Activated CD4-positive, alpha-beta T cell treated with anti-CD3 and anti-CD28 coated beads, Interleukin-2, amount 10 ng/mL, durations not matched to agents 7 days and 5 days (primary cell): ENCODE measurements around the gene KCNIP3. TPM values are rescaled to one million over a fixed set of nuclear protein-coding genes. Genes with fewer than 3 reads are reported as not detected.

Experiments used
- CTCF ChIA-PET: fragments of 350-600 bp; sonication (Branson Sonifier 250); formaldehyde crosslinking; loops from one replicate; lab custom pipeline; 2021; ENCODE audit warnings: antibody characterized with exemption; lab: Charles Lee
- POLR2A ChIA-PET: fragments of 350-600 bp; sonication (Branson Sonifier 250); formaldehyde crosslinking; loops from one replicate; lab custom pipeline; 2021; ENCODE audit warnings: antibody characterized with exemption; lab: Charles Lee
- DNase-seq: peaks from one replicate; pipeline ENCODE4 v3.0.0-alpha.2; 2020
- H3K27ac Mint-ChIP-seq: one replicate; pipeline ENCODE4 v1.8.0; 2021; ENCODE audit warnings: mild to moderate bottlenecking, moderate library complexity, mixed read lengths
- H3K27me3 Mint-ChIP-seq: one replicate; pipeline ENCODE4 v1.8.0; 2021; ENCODE audit warnings: mixed read lengths
- H3K36me3 Mint-ChIP-seq: one replicate; pipeline ENCODE4 v1.8.0; 2021; ENCODE audit warnings: low read depth, mixed read lengths
- H3K4me1 Mint-ChIP-seq: one replicate; pipeline ENCODE4 v1.8.0; 2021; ENCODE audit warnings: mixed read lengths
- H3K4me3 Mint-ChIP-seq: one replicate; pipeline ENCODE4 v1.8.0; 2021; ENCODE audit warnings: mild to moderate bottlenecking, moderate library complexity, mixed read lengths
- H3K9me3 Mint-ChIP-seq: one replicate; pipeline ENCODE4 v1.8.0; 2021; ENCODE audit warnings: mixed read lengths
- total RNA-seq, 2 experiments: library from RNA; stranded (reverse); gene quantifications; one replicate each; pipeline ENCODE4 v1.2.3, GENCODE V29; 2021

Gene KCNIP3
- total RNA-seq, 2 experiments from 2014 or later = not detected

DNA sequence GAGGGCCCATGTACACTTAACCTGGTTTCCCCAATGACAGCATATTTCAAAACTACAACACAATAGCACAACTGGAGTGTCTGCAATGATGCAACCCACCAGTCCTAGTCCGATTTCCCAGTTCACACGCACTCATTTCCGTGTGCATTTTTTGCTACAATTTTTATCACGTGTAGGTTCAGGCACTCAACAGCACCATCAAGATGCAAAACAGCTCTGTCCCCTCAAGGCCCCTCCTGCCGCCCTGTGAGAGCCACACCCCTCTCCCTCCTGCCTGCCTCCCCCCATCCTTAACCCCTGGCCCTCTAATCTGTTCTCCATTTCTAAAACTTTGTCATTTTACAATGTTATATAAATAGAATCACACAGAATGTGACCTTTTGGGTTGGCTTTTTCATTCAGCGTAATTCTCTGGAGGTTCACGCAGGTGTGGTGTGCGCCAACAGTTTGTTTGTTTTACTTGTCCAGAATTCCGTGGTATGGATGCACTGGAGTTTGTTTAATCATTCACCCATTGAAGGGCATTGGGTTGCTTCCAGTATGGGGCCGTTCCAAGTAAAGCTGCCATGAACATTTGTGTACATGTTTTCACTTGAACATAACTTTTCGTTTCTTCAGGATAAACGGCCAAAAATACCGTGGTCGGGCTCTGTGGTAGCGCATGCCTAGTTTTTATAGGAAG, 8.4 kb downstream of the KCNIP3 start:
- H3K9me3 Mint-ChIP-seq = no peaks in the 10 kb centered on the region
- CTCF ChIA-PET = no interaction called here
- H3K4me1 Mint-ChIP-seq = no peaks in the 10 kb centered on the region

DNA sequence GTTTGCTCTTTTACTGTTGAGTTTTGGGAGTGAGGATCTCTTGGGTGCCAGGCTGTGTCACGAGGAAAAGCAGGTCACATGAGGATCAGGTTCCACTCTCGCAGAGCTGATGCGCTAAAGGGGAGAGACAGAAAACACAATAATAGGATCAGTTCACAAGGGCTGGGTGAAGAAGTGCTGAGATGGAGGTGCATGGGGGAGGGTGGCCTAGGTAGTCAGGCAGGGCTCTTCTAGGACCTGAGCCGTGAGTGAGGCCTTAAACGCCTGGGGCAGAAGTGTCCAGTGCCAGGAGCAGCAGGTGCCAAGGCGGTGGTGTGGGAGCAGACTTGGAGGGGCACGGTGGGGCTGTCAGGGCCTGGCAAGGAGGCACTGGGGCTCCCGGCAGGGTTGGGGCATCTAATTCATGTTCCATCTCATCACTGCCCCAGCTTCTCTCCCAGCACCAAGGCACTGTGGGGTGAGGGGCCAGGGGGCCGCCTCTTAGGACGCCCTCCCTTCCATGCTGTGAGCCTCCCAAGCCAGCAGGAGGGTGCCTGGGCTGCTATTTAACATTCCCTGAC, 9.3 kb downstream of the KCNIP3 start:
- H3K27ac Mint-ChIP-seq = no peak overlapping the region
- no peaks in the 10 kb centered on the region for H3K9me3 Mint-ChIP-seq
- no peaks in the 10 kb centered on the region for H3K4me1 Mint-ChIP-seq
- no peaks in the 10 kb centered on the region for H3K36me3 Mint-ChIP-seq
- DNase-seq = no peak
- ChIA-PET CTCF (no interaction called here), POLR2A (no interaction called here)
- H3K27me3 Mint-ChIP-seq = no peaks in the 10 kb centered on the region
- no peak overlapping the region for H3K4me3 Mint-ChIP-seq

More for the DNA sequence above, 8.4 kb downstream of the KCNIP3 start:
- H3K4me3 Mint-ChIP-seq = no peak overlapping the region
- no peak for DNase-seq
- H3K36me3 Mint-ChIP-seq = no peaks in the 10 kb centered on the region
- H3K27ac Mint-ChIP-seq = no peak overlapping the region
- POLR2A ChIA-PET = no interaction called here
- H3K27me3 Mint-ChIP-seq = no peaks in the 10 kb centered on the region

DNA sequence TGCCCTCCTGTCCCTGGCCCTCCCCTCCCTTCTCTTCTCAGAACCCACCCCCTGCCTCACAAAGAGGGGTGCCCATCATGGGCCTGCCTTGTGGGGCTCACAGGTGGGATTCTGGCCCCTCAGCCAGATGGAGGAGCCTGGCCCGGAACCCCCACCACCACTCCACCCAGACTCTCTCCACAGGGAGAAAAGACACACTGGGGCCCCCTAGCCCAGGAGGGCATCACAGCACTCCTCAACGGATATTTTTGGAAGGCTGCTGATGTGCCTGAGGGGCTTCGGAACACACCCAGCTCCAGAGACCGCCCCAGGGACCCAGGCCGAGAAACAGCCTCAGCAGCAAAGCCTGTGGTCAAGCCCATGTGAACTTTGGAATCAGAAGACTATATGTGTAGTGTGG, 9.9 kb downstream of the KCNIP3 start:
- no peaks in the 10 kb centered on the region for H3K36me3 Mint-ChIP-seq
- no peak overlapping the region for H3K4me3 Mint-ChIP-seq
- no peaks in the 10 kb centered on the region for H3K4me1 Mint-ChIP-seq
- H3K27me3 Mint-ChIP-seq = no peaks in the 10 kb centered on the region
- POLR2A ChIA-PET = no interaction called here
- no peaks in the 10 kb centered on the region for H3K9me3 Mint-ChIP-seq
- CTCF ChIA-PET = interaction anchor here (0.6 kb wide), 1 partner anchor 194 kb away, joined by 3 read pairs; no protein-coding TSS in a partner anchor
- no peak for DNase-seq
- no peak overlapping the region for H3K27ac Mint-ChIP-seq

DNA sequence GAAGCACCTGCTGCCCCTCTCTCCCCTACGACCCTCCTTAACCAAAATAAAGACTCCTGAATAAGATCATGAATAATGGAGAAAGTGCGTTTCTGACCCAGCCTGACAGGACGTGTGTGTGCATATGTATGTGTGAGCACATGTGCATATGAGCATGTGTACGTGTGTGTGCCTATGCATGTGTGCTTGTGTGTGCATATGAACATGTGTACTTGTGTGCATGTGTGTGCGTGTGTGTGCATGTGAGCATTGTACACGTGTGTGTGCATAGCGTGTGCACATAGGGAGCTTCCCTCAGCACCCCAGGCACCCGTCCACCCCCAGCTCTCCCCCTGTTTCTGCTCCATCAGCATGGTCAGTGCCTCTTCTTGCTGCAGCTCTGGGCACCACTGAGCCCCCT, 10.7 kb downstream of the KCNIP3 start:
- ChIA-PET CTCF (interaction anchor here (0.6 kb wide), 1 partner anchor 193 kb away, joined by 3 read pairs; no protein-coding TSS in a partner anchor), POLR2A (no interaction called here)
- no peak for DNase-seq
- H3K4me3 Mint-ChIP-seq = no peak overlapping the region
- H3K36me3 Mint-ChIP-seq = no peaks in the 10 kb centered on the region
- H3K4me1 Mint-ChIP-seq = no peaks in the 10 kb centered on the region
- H3K27me3 Mint-ChIP-seq = no peaks in the 10 kb centered on the region
- no peak overlapping the region for H3K27ac Mint-ChIP-seq
- H3K9me3 Mint-ChIP-seq = no peaks in the 10 kb centered on the region

DNA sequence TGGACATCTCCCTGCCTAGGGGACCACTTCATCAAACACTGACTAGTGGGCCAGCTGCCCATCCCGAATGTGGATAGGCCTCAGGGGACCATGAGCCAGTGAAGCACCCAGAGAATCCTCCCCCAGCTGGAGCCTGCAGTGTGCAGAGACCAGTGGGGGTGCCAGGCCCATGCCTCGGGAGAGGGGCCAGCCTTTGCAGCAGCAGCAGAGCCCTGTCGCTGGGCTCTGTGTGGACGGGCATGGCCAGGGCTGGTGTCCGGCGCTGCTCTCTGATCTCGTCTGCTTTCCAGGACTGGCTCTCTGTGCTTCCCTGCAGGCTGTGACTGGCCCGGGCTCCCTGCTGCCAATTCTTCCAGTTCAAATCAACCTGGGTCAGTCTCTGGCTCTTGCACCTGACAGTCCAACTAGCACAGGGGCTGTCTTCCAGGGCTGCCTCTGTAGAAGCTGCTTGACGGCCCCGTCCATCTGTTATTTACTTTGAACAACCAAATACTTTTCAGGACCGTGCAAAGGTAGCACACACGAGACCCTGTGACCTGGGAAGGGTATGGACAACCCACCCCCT, 11.4 kb downstream of the KCNIP3 start:
- no peak overlapping the region for H3K27ac Mint-ChIP-seq
- POLR2A ChIA-PET = no interaction called here
- H3K4me1 Mint-ChIP-seq = no peaks in the 10 kb centered on the region
- no peak overlapping the region for H3K4me3 Mint-ChIP-seq
- CTCF ChIA-PET = no interaction called here
- no peaks in the 10 kb centered on the region for H3K36me3 Mint-ChIP-seq
- no peaks in the 10 kb centered on the region for H3K9me3 Mint-ChIP-seq
- no peaks in the 10 kb centered on the region for H3K27me3 Mint-ChIP-seq
- no peak for DNase-seq

DNA sequence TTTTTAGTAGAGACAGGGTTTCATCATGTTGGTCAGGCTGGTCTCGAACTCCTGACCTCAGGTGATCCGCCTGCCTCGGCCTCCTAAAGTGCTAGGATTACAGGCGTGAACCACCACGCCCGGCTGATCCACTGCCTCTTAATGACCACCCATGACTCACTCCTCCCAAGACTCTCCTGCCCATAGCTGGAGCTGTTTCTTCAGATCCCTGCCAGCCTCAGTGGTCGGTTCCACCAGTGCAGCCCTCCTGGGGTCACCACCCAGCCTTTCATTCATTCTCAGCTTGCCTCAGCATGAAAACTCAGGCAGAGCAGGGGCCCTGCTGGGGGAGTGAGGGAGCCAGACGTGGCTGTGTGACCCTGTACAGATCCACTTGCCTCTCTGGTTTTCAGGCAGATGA, 12.5 kb downstream of the KCNIP3 start:
- Mint-ChIP-seq H3K9me3 (no peaks in the 10 kb centered on the region), H3K27me3 (no peaks in the 10 kb centered on the region), H3K27ac (no peak overlapping the region), H3K4me3 (no peak overlapping the region), H3K36me3 (no peaks in the 10 kb centered on the region), H3K4me1 (no peaks in the 10 kb centered on the region)
- no peak for DNase-seq
- ChIA-PET CTCF (no interaction called here), POLR2A (no interaction called here)

DNA sequence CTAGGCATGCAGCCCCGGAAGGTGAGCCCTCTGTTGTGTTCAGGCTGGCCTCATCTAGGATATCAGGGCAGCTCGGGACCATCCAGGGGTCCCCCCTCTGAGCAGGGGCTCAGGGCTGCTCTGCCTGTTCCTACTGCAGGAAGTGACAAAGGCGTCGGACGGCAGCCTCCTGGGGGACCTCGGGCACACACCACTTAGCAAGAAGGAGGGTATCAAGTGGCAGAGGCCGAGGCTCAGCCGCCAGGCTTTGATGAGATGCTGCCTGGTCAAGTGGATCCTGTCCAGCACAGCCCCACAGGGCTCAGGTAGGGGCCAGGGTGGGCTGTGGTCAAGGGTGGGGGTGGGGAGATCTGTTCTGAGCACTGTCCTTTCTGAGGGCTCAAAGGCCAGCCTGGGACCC, 13.1 kb downstream of the KCNIP3 start:
- Mint-ChIP-seq H3K27me3 (no peaks in the 10 kb centered on the region), H3K36me3 (no peaks in the 10 kb centered on the region), H3K4me3 (no peak overlapping the region), H3K4me1 (no peaks in the 10 kb centered on the region), H3K9me3 (no peaks in the 10 kb centered on the region), H3K27ac (no peak overlapping the region)
- POLR2A ChIA-PET = no interaction called here
- DNase-seq = no peak
- CTCF ChIA-PET = no interaction called here

DNA sequence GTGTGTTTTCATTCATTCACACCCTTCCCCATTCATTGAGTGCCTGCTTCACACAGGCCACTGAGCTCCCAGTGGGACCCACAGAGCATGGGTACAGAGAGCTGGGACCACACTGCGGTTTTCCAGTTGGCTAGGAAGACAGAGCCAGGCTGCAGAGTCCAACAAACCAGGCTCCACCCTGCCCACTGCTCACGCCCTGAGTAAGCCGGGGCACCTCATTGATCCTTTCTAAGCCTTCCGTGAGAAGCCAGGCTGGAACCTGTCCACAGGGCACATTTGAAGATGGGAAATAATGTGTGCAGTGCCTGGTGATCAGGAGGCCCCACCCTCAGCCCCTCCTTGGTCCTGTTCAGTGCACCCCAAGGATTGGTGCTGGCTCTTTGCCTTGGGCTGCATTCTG, 13.5 kb downstream of the KCNIP3 start:
- Mint-ChIP-seq H3K4me1 (no peaks in the 10 kb centered on the region), H3K9me3 (no peaks in the 10 kb centered on the region), H3K27ac (no peak overlapping the region), H3K36me3 (no peaks in the 10 kb centered on the region), H3K27me3 (no peaks in the 10 kb centered on the region), H3K4me3 (no peak overlapping the region)
- CTCF ChIA-PET = no interaction called here
- DNase-seq = no peak
- POLR2A ChIA-PET = no interaction called here

DNA sequence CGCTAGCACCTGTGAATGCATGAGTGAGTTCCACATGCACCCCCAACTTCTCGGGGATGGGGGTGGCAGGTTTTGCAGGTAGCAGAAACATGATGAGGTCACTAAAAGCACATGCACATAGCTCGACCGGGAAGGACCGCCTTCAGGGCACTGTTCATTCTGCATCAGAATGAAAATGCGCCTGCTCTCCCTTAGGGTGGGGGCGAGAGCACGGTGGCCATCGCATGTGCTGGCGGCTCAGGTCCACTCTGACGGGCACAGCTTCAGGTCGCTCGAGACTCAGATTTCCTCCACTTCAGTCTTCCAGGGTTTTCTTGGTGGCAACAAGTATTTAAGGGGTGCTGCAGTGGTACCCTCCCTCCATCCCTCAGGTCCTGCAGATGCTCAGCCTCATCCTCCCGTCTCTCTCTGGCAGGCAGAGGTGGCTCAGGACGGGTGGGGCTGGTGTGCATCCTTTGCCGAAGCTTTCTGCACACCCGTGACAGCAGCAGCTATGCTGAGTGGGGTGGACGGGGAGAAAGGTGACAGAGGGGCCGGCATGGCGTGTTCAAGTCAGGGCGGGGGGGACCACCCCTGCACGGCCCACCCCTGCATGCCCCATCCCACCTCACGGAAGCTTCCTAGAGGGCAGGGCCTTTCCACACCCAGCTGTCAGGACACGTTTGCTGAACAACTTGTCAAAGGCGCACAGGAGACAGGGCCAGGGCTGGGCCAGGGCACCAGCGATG, 14.8 kb downstream of the KCNIP3 start:
- H3K9me3 Mint-ChIP-seq = no peaks in the 10 kb centered on the region
- CTCF ChIA-PET = interaction anchor here (1.0 to 1.2 kb wide), 2 partner anchors 10 to 77 kb away, joined by 3 read pairs; no protein-coding TSS in a partner anchor
- no peaks in the 10 kb centered on the region for H3K36me3 Mint-ChIP-seq
- no peak overlapping the region for H3K27ac Mint-ChIP-seq
- no peaks in the 10 kb centered on the region for H3K4me1 Mint-ChIP-seq
- no peaks in the 10 kb centered on the region for H3K27me3 Mint-ChIP-seq
- POLR2A ChIA-PET = no interaction called here
- no peak overlapping the region for H3K4me3 Mint-ChIP-seq
- DNase-seq = no peak

DNA sequence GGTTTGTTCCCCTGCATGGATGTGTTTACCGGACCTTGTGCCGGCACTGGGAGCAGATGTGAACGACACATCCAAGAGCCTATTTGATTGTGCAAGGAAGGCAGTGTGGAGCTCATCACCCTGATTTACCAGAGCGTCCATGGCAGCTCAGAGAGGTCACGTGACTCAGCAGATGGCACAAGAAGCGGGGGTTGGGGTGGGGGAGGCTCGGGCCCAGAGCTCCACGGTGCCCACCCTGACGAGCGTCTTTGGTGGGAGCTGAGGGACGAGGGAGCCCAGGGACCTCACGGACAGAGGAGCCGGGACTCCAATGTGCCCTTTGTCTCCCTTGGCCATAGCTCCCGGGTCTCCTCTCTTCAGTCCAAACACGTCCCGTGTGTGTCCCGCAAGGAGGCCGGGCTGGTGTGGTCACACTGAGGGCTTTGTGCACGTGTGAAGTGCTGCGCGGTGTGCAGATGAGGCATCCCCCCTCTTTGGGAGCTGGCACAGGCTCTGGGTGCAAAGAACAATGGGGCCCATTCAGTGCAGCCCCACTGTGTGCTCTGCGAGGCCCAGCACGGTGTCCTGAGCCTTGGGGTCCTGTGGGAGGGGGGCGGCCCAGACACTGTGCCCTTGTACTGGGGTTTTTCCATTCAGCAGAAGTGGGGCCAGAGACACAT, 15.5 kb downstream of the KCNIP3 start:
- DNase-seq = no peak
- Mint-ChIP-seq H3K27me3 (no peaks in the 10 kb centered on the region), H3K9me3 (no peaks in the 10 kb centered on the region), H3K36me3 (no peaks in the 10 kb centered on the region), H3K4me3 (no peak overlapping the region), H3K4me1 (no peaks in the 10 kb centered on the region), H3K27ac (no peak overlapping the region)
- CTCF ChIA-PET = interaction anchor here (1.0 to 1.2 kb wide), 2 partner anchors 9 to 77 kb away, joined by 3 read pairs; no protein-coding TSS in a partner anchor
- POLR2A ChIA-PET = no interaction called here

DNA sequence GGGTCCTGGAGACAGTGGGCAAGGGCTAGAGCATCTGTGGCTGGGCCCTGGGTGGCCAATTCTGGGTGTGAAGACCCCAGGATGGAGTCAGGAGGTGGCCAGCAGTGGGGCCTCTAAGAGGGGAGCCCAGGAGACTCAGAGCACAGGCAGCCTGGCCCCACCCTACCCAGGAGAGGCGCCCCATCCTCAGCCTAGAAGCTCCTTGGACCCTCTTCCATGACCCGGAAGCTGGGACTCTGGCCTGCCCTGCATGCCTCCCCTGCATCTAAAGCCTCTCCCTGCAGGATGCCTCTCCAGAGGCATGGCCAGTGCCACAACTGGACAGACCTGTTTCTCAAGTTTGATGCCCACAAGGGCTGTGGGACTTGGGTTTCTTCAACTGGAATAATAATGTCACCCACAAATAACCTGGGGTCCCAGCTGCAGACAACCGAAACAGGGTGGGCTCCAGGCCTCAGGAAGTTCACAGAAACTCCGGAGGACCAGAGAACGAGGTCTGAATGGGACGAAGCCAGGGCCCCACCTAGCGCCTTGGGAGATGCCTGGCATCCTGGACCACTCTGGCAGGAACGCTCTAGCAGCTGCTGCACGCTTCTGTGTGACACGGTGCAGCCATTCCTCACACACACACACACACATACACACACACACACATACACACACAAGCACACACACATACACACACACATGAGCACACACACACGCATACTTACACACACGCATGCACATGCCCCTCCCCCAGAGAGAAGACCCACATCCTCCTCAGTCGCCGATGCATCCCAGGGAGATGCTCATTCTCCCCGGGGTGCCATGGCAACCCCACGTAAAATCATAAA, 16.4 kb downstream of the KCNIP3 start:
- Mint-ChIP-seq H3K27me3 (no peaks in the 10 kb centered on the region), H3K9me3 (no peaks in the 10 kb centered on the region), H3K27ac (no peak overlapping the region), H3K4me1 (no peaks in the 10 kb centered on the region), H3K36me3 (no peaks in the 10 kb centered on the region), H3K4me3 (no peak overlapping the region)
- DNase-seq = no peak
- CTCF ChIA-PET = interaction anchor here (1.2 kb wide), 1 partner anchor 76 kb away, joined by 3 read pairs; no protein-coding TSS in a partner anchor
- POLR2A ChIA-PET = no interaction called here

DNA sequence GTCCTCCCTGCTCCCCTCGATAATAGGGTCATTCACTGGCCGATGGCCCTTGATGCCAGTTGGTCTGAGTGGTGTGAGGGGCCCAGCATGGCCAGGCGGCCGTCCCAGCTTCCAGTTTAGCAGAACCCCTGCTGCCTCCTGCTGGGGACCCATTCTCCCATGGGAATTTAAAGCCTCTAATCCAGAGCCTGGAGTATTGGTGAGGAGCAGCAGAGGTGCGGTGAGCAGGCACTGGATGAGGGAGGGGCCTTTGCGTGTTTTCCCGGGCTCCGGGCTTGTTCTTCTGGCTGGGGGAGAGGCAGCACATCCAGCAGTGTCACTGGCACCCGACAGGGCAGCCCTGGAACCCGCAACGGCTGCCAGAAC, 17.4 kb downstream of the KCNIP3 start:
- ChIA-PET CTCF (no interaction called here), POLR2A (no interaction called here)
- Mint-ChIP-seq H3K4me1 (no peaks in the 10 kb centered on the region), H3K9me3 (no peaks in the 10 kb centered on the region), H3K36me3 (no peaks in the 10 kb centered on the region), H3K27ac (no peak overlapping the region), H3K27me3 (no peaks in the 10 kb centered on the region), H3K4me3 (no peak overlapping the region)
- DNase-seq = no peak
